GM18508 (cell line): Measurements from ENCODE around the gene CHCHD4.
"Not testable (repeated sequence)": the region's sequence is repeated elsewhere in the genome, so short reads cannot be mapped to it uniquely, and the experiment has no call there.

Experiments used
- ATAC-seq: cut with Tn5 transposase; IDR thresholded peaks from one replicate; pipeline ENCODE4 v1.9.1; 2021; ENCODE audit warnings: moderate number of reproducible peaks; ENCODE audit not compliant: insufficient read depth, unreplicated experiment

Gene CHCHD4

DNA sequence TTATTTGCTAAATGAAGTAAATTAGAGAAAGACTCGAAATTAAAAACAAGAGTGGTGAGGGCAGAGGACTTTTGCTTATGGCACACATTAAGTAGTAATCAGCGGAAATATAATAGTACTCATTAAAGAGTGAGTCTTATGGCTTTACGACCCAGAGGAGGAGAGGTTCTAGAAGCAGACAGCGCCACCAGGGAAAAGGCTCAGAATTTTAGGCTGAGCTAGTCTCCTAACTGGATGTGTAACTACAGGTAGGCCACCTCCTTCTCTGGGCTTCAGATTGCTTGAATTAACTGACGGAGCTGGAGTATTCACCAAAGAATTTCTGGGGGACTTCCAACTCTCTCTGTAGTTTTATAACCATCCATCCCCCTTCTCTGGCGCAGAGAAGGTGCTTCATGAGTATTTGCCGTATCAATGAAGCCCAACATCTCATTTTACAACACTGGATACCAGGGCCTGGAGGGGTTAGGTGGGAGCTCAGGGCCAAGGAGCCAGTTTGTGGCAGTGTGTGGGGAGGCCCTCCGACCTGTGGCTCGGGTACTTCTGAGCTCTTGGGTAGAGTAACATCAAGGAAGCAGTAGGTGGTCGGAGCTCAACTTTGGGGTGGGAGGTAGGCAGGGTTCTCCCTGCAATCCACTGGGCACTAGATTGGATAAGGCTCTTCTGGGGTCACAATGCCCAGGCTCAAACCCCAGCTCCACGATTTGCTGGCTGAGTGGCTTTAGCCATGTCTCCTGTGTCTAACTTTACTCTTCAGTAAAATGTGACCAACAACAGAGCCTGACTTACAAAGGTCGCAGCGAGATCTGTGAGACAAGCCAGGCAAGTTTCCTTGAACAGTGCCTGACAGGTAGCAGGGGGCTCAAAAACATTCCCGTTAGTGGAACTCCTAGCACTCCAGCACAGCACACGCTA lies 1.1 kb downstream of the CHCHD4 start:
- ATAC-seq = no peak

DNA sequence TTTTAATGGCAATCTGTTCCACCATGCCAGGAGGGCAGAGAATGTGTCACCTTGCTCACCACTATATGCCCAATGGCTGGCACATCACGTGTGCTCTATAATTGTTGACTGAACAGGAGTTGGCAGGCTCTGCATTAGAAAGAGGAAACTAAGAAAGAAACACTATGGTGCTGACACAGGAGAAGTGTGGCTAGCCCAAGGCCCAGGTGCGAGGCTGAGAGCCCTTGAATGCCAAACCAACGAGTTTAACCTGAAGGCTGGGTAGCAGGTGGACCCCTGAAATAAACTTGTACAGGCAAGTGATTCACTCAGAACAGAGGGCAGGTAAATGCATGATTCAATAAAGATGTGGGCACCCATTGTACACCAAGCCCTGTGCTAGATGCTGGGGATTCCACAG lies 2.4 kb downstream of the CHCHD4 start:
- no peak for ATAC-seq

DNA sequence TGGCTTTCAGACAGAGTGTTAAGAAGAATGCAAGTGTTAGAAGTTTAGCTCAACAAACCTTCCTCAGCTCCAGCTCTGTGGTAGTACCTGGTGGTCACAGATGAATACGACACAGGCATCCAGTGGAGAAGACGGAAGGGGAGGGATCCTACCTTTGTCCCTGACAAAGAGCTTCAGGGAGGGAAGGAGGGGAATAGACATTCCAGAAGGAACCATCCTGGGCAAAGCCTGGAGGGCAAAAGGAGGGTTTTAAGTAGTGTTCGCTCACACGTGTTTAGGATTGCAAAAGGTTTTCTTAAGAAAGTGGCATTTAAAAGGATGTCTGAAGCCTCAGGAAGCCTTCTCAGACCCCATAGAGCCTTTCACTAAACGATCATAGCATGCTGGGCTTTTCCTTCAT lies 2.8 kb downstream of the CHCHD4 start:
- ATAC-seq = no peak

DNA sequence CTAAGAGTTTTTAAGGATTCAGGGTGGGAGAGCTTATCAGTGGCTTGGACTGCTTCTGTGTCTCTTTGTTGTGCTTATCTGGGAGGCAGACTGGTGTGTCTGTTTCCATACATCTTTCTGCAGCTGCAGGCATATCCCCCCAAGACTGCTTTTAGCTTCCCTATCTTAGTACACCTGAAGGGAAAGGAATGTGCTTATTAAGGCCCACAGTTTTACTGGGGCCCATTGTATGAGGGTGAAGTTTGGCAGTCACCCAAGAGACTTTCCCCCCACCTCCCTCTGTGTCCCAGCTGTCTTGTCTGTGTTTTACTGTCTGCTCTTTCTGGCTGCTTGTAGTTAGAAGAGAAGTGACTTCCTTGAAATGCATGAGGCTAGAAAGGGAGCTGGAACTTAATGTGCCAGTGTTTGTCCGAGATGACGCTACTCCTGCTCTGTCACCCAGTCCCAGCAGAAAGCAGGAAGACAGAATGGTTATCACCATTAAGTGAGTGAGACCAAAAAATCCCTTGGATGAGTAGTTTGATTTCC lies 3.7 kb downstream of the CHCHD4 start:
- not testable (repeated sequence) for ATAC-seq

DNA sequence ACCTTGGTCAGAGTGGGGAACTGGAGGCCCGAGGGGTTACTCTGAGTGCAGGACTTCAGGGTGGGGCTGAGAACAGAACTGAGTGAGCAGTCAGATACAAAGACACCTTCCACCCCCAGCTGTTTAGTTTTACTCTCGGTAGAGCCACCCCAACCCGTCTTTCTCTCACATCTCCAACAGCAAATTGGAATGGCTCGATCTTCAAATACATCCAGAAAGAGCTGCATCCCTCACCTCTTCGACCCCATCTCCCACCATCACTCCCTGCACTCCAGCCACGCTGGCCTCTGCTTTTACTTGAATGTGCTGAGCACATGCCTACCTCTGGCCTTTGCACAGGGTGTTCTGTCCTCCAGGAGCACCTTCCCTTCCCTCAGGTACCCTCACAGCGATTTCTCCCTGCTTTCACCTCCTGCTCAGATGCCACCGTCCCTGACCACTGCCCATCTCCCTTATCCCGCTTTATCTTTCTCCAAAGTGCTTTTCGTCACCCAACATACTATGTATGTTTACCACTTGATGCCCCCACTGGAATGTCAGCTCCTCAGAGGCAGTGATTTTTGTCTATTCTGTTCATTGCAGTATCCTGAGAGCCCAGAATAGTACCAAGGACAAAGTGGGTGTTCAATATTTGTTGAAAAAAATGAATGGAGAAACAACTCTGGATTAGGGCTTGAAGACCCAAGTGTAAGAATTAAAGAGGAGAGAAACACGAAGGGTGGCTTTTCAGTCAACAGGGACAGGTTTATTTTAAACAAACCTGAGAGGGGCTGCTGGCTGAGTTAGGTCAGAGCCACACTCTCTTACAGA lies 4.4 kb downstream of the CHCHD4 start:
- ATAC-seq = no peak

DNA sequence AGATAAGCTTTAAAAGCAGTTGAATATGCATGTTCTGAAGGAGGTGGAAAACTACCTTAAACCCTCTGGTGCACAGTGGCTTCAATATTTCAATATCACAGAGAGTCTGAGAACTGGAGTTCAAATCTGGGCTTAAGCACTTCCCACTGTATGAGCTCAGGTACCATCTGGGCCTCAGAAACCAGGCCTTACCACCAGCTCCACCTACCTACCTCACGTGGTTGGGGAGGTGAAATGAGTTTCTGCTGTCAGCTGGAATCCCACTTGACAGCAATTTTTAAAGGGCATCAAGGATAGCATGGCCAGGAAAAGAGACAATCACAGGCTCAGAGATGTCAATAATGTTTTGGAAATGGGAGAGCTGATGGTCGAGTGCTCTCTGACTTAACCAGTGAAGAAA lies 5.0 kb downstream of the CHCHD4 start:
- no peak for ATAC-seq

DNA sequence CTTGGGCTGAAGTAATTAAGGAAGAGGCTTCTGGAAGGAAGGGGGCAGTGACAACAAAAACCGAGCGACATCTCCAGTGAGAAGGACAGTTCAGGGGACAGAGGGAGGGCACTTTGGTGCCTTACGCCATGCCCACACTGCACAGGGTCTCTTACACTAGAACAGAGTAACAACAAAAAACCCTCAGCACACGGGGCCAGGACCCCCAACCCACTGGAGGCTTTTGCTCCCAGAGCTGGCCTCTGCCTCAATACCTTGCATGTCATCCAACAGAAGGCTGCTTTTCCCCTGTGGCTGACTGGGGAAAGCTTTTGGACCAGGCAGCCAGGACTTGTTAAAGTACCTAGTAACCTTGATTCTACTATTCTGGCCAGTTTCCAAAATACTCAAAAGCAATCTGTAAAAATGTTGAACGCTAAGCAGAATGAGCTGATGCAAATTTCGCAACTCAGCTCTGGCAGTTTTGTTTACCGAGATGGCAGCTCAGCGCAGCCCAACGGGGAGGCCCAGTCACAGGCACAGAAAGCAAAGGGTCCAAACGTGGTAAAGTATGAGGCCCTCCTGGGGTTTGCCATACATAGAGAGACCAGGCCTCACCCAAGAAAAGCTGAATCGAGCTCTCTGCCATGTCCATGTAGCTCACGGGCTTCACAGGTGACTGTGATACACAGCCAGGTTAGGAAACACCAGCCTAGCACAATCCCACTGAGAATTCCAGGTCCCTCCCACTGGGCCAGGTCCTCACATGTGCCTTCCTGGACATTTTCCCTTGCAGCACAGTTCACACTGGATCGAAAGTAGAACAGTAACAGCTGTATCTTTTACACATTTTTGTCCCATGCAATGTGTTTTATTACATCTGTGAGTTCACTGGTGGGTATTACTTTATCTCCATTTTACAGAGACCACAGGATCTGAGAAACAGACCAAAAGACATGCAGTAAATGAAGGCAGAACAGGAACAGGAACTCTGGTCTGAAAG lies 6.0 kb downstream of the CHCHD4 start:
- no peak for ATAC-seq

DNA sequence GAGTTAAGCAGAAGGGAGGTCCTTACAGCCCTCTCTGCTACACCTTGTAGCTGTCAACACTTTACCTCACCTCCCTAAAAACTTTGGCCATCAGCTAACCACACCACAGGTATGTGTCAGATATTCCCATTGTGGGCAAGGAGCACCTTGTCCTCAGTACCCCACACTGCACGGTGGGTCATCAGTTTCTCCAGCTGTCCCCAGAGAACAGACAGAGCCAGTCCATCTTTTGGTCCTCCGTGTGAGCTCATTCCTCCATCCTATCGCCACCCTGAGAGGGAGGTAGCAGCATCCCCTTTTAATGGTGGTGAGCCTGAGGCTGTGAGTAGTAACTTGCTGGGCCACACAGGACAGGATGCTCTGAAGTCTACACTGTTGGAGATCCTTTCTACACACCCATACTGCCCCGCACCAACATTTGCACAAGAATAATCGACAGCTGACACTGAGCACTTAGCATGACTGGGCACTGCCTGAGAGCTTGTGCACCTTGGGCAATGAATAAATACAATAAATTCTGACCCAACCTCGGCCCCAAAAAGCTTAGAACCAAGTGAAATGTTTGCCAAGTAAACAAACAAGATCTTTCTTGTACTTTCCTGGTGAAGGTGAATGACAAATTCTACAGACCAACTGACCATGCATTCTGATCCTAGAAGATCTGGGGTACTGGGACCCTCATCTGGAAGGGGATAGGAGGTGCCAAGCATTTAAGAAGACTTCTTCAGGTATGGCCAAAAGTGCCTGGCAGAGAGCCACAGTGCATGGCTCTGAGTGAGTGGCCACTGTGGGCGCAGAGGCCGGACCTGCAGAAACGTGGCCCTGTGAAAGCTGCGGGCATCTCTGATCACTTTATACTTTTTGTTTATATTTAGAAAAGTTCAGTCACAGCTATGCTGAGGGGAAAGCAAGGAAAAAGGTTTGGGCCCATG lies 6.9 kb downstream of the CHCHD4 start:
- no peak for ATAC-seq

DNA sequence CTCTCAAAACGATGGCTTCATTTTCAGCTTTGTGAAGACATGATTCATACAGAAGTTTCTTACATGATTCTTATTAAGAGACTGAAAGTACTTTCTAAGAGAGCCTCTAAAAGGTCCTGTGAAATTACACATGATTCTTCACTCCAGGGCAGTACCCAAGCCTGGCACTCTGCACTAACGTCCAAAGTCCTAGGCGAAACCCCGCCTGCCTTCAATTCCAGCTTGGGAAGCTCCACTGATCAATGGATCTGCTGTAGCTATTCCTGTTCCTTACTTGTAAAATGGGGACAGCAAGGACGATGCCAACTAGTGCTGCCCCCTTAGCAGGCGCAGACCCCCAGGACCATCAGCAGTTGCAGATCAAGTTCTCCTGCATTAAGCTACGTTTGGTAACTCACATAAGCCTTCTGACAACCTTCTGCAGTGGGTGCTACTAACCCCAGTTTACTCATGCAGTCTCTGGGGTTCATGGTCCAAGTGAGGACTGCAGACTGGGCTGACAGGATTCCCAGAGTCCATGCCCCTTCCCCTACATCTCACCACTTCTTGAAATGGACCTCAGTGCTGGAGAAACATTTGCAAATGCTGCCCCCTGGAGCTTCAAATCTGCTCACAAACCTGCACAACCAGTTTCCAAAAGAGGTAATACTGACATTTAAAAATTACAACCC lies 10.6 kb downstream of the CHCHD4 start:
- ATAC-seq = no peak

DNA sequence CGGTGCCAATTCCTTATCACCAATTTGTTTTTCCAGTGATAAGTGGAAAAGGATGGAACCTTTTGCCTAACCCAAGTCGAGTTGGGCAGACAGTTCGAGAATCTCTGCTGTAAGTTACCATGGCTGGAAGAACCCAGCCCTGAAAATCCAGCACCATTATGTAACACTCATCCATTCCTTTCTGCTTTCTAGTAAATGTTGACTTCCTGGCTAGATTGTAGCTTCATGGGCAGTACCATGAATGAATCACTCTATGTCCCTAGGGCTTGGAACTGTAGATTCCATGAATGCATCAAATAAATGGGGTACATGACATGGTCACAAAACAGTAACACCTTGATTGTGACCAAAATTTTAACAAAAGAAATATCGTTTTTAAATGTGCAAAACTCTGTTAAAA lies 14.0 kb downstream of the CHCHD4 start:
- ATAC-seq = no peak

DNA sequence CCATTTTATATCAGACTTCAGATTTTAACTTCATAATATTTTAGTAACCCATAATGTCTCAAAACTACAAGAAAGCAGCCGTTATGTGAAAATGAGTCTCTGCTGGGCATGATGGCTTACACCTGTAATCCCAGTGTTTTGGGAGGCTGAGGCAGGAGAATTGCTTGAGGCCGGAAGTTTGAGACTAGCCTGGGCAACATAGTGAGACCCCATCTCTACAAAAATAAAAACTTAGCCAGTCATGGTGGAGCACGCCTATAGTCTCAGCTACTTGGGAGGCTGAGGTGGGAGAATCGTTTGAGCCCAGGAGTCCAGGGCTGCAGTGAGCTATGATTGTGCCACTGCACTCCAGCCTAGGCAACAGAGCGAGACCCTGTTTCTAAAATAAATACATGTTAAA lies 14.8 kb downstream of the CHCHD4 start:
- ATAC-seq = not testable (repeated sequence)

DNA sequence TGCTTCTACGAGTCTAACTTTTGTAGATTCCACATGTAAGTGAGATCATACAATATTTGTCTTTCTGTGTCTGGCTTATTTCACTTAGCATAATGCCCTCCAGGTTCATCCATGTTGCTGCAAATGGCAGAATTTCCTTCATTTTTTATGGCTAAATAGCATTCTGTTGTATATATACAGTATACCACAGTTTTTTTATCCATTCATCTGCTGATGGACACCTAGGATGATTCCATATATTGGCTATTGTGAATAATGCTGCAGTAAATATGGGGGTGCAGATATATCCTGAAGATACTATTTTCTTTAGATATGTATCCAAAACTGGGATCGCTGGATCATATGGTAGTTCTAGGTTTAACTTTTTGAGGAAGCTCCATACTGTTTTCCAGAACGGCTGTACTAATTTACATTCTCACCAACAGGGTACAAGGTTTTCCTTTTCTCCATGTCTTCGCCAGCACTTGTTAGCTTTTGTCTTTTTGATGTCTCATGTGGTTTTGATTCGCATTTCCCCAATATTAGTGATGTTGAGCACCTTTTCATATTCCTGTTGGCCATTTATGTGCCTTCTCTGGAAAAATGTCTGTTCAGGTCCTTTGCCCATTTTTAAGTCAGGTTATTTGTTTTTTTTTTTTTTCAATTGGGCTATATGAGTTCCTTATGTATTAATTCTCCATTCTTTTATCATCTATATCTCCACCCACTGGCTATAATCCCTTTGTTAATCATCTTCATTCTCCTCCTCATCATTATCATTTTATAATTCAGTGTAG lies 26.9 kb downstream of the CHCHD4 start:
- no peak for ATAC-seq

DNA sequence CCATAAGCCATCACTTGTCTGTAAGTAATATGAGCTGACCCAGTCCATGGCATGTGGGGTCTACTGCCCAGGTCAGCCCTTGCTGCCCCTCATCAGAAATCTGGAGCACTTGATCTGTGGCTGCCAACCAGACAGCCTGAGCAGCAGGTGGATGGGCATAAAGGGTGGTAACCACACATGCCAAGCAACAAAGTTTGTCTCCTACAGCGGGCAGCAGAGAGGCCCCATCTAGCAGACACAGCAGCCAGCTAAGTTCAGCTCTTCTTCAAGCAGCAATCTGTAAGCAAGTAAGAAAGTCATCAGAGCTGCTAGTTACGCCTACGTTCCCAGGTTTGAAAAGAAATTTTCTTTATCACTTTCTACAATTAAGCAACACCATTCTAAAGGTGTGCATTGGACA lies 27.9 kb downstream of the CHCHD4 start:
- no peak for ATAC-seq

DNA sequence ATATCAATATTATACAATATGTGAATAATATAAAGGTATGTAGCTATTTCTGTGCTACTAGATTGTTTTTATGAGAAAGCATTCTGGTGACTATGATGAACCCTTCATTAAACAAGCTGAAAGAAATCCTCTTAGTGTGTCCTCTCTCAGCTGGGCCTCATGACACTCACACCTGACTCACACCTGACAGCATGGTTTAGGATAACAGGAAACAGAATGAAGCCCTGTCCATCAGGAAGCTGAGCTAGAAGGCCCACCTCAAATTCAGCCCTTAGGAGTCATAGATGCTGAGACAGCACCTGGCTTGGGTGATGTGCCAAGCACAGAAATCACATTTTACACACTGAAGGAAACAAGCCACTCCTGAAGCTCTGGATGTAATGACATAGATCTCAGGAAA lies 30.8 kb downstream of the CHCHD4 start:
- no peak for ATAC-seq

DNA sequence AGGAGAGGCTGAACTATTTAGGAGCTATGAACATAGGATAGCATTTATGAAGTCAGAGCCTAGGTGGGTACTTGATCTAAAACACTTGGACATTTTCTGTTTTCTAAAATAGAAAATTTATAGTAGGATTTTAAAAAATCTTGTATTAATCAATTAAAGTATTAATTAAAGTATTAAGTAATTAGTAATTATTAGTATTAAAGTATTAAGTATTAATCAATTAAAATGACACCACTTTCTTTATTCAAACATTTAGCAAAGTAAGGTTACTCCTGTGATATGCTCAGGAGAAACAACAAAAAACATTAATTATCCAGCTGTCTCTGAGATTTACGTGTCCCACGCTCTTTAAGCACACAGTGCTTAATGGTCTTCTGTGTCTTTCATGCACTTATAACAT lies 32.2 kb downstream of the CHCHD4 start:
- no peak for ATAC-seq

DNA sequence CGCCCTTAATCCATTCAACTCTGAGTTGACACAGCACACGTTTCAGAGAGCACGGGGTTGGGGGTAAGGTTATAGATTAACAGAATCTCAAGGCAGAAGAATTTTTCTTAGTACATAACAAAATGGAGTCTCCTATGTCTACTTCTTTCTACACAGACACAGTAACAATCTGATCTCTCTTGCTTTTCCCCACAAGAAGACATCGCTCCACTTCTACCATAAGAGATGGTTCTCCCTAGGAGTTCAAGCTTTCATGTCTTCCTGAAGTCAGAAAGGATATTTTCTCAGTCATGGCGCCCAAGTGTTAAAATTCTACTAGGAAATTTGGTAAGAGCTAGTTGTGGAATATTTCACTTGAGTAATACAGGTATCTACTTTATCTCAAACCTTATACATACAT lies 32.7 kb downstream of the CHCHD4 start:
- ATAC-seq = not testable (repeated sequence)

DNA sequence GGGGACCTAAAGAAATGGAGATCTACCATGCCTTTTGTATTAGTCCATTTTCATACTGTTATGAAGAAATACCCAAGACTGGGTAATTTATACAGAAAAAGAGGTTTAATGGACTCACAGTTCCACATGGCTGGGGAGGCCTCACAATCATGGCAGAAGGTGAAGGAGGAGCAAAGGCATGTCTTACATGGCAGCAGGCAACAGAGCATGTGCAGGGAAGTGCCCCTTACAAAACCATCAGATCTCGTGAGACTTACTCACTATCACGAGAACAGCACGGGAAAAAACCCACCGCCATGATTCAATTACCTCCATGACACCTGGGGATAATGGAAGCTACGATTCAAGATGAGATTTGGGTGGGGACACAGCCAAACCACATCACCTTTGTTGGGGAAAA lies 37.2 kb downstream of the CHCHD4 start:
- not testable (repeated sequence) for ATAC-seq
